ENCODE measurements around the gene INS.

The INS gene

GRCh38 chr11:2192435-2192834 is 31.4 kb upstream of the INS start:
- no peak for TF ChIP-seq CTCF (IDR thresholded peaks at IDR 0.05; ENCODE audit: extremely low read depth, insufficient read depth, missing control alignments)
- no peak for DNase-seq (ENCODE audit: low spot score)
- in situ Hi-C loops (cut with MboI; ENCODE audit: low pct_unique_long_range_greater_than_20kb, low sequenced_read_pairs, unreplicated experiment), result loop anchor here (25.0 kb wide), 1 partner anchor 220 kb away; the partner anchor contains the start of gene TSSC4

DNA sequence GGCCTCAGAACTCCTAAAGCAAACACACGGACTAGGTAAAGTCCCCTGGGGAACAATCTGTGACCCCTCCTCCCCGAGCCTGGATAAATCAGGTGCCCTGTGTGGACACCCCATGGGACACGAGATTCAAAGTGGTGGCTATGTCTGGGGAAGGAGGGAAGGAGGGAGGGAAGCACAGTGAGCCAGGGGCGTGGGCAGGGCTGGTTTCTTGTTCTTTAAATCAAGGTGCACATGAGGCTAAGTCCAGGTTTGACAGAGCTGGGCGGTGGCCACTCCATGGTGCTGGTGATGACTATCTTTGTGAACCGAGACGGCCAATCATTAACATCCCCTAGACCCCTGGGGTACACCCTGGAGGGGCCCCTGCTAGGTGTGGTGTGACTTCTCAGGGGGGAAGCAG is 30.9 kb upstream of the INS start:
- no peak for TF ChIP-seq CTCF (IDR thresholded peaks at IDR 0.05; ENCODE audit: extremely low read depth, insufficient read depth, missing control alignments)
- no peak for DNase-seq (ENCODE audit: low spot score)
- in situ Hi-C loops (cut with MboI; ENCODE audit: low pct_unique_long_range_greater_than_20kb, low sequenced_read_pairs, unreplicated experiment), result loop anchor here (25.0 kb wide), 1 partner anchor 220 kb away; the partner anchor contains the start of gene TSSC4

GRCh38 chr11:2190657-2191471 is 29.9 kb upstream of the INS start:
- in situ Hi-C loops (cut with MboI; ENCODE audit: low pct_unique_long_range_greater_than_20kb, low sequenced_read_pairs, unreplicated experiment), result loop anchor here (25.0 kb wide), 1 partner anchor 221 kb away; the partner anchor contains the start of gene TSSC4

GRCh38 chr11:2189938-2190656 is 29.1 kb upstream of the INS start:
- DNase-seq (ENCODE audit: low spot score), result no peak
- in situ Hi-C loops (cut with MboI; ENCODE audit: low pct_unique_long_range_greater_than_20kb, low sequenced_read_pairs, unreplicated experiment), result loop anchor here (25.0 kb wide), 1 partner anchor 222 kb away; the partner anchor contains the start of gene TSSC4
- no peak for TF ChIP-seq CTCF (IDR thresholded peaks at IDR 0.05; ENCODE audit: extremely low read depth, insufficient read depth, missing control alignments)

More at GRCh38 chr11:2190657-2191471, 29.9 kb upstream of the INS start:
- DNase-seq (ENCODE audit: low spot score), result no peak
- no peak for TF ChIP-seq CTCF (IDR thresholded peaks at IDR 0.05; ENCODE audit: extremely low read depth, insufficient read depth, missing control alignments)

- in situ Hi-C loops (cut with MboI; ENCODE audit: low pct_unique_long_range_greater_than_20kb, low sequenced_read_pairs, unreplicated experiment), result loop anchor here (25.0 kb wide), 1 partner anchor 224 kb away; the partner anchor contains the start of gene TSSC4
These were observed 27.7 kb upstream of the INS start for GRCh38 chr11:2188745-2189144.

More at GRCh38 chr11:2188745-2189144, 27.7 kb upstream of the INS start:
- TF ChIP-seq CTCF (IDR thresholded peaks at IDR 0.05; ENCODE audit: extremely low read depth, insufficient read depth, missing control alignments), result no peak
- no peak for DNase-seq (ENCODE audit: low spot score)

Measured in GM13977 (cell line).